Measurements from ENCODE around the gene VAMP8. TPM values are rescaled to one million over a fixed set of nuclear protein-coding genes. Genes with fewer than 3 reads are reported as not detected.

VAMP8 gene
- total and polyA plus RNA-seq, 2 of the 8 experiments (the other 6 are each of a cell fraction or from before 2014, with no cell fraction given) = 34.4 to 69.7 TPM

- 98% methylated on average over 6 of the region's 6 CpGs; no CpG with 5 or more reads in 1 of the 2 experiments for WGBS, 2 experiments (ENCODE audit: extremely low coverage in 1 of 2, insufficient coverage in 1 of 2, insufficient read length in 1 of 2, insufficient replicate concordance in 2 of 2, low coverage in 1 of 2, low lambda C conversion rate in 2 of 2, missing lambda C conversion rate in 1 of 2)
- no peak overlapping the region for H4K5ac ChIP-seq (ENCODE audit: insufficient read length, low read depth, low read length)
- H3K9ac ChIP-seq (replicated peaks in 1 of 4; ENCODE audit: extremely low read depth in 1 of 4, low read depth in 3 of 4, low read length in 3 of 4) = no peak overlapping the region
- H2BK20ac ChIP-seq (ENCODE audit: low read length) = no peak overlapping the region
- H2BK5ac ChIP-seq (ENCODE audit: low read depth, low read length) = no peak overlapping the region
- peaks cover 0 to 14% of the 10 kb centered on the region in 2 experiments for H4K20me1 ChIP-seq (replicated peaks in 1 of 2; ENCODE audit: control insufficient read depth in 1 of 2, insufficient read depth in 2 of 2, low read length in 2 of 2)
- H2BK120ac ChIP-seq (replicated peaks; ENCODE audit: low read depth, low read length) = no peak overlapping the region
- no peaks in the 10 kb centered on the region for H3K23me2 ChIP-seq (ENCODE audit: low read depth, low read length)
- no peak overlapping the region for H2BK12ac ChIP-seq (ENCODE audit: low read depth, low read length)
- H2AFZ ChIP-seq (ENCODE audit: low read length) = no peak overlapping the region
- ChIA-PET POLR2A (ENCODE audit: partially characterized antibody) (interaction anchor here (0.7 to 4.1 kb wide), 7 partner anchors 8 to 24 kb away, joined by 3 to 30 read pairs (median 7); partner anchors contain the start of genes C2orf68 and RNF181), CTCF (ENCODE audit: partially characterized antibody) (interaction anchor here (0.7 to 1.4 kb wide), 5 partner anchors 8 to 68 kb away, joined by 3 to 6 read pairs (median 4); partner anchors contain the start of gene C2orf68)
- peaks cover 0 to 5% (median 2%) of the 10 kb centered on the region in 4 experiments; a peak in 3 of 7 replicates for H3K4me1 ChIP-seq (replicated peaks in 1 of 4; ENCODE audit: control insufficient read depth in 3 of 4, insufficient read depth in 4 of 4, low read length in 3 of 4)
- DNase-seq (ENCODE audit: low read depth in 1 of 2, low spot score in 2 of 2) (no peak), FAIRE-seq (no peak)
- H2AK5ac ChIP-seq (ENCODE audit: low read depth, low read length) = no peak overlapping the region
- H3K4me2 ChIP-seq (ENCODE audit: insufficient read depth in 1 of 2, low read depth in 2 of 2, low read length in 2 of 2) = no peak overlapping the region
- no peak overlapping the region for H3K23ac ChIP-seq (ENCODE audit: insufficient read length)
- no peak overlapping the region for H3K4ac ChIP-seq (replicated peaks; ENCODE audit: insufficient read length, low read depth, low read length)
- H3K36me3 ChIP-seq (ENCODE audit: control insufficient read depth in 2 of 4, insufficient read depth in 4 of 4, low read length in 3 of 4) = peaks cover 25 to 57% (median 35%) of the 10 kb centered on the region in 4 experiments
- H3K14ac ChIP-seq (ENCODE audit: insufficient read length) = no peak overlapping the region
- H3K56ac ChIP-seq (replicated peaks; ENCODE audit: insufficient read length, low read depth, low read length) = no peak overlapping the region
- no peak overlapping the region for H3K4me3 ChIP-seq (ENCODE audit: extremely low read depth in 1 of 4, insufficient read depth in 2 of 4, low read depth in 3 of 4, low read length in 4 of 4)
- no peak overlapping the region for H2BK15ac ChIP-seq (ENCODE audit: low read length)
- no peaks in the 10 kb centered on the region for H3K9me3 ChIP-seq (ENCODE audit: insufficient read depth in 2 of 2, low read depth in 1 of 2, low read length in 1 of 2)
- no peak overlapping the region for H3K18ac ChIP-seq (ENCODE audit: extremely low read depth, low read length)
- no peak overlapping the region for H4K8ac ChIP-seq (ENCODE audit: extremely low read depth, insufficient read depth, low read length)
- H3K79me1 ChIP-seq (ENCODE audit: low read depth, low read length) = peaks cover 5% of the 10 kb centered on the region
- H3K79me2 ChIP-seq (ENCODE audit: control insufficient read depth in 1 of 2, insufficient read depth in 2 of 2, low read length in 2 of 2) = peaks cover 11 to 33% of the 10 kb centered on the region in 2 experiments
- no peak overlapping the region for H4K91ac ChIP-seq (replicated peaks; ENCODE audit: insufficient read length, low read length)
- H3K27ac ChIP-seq (ENCODE audit: low read depth, low read length) = no peak overlapping the region
- no peaks in the 10 kb centered on the region for H3K27me3 ChIP-seq (replicated peaks in 1 of 4; ENCODE audit: control insufficient read depth in 3 of 4, extremely low read depth in 1 of 4, insufficient read depth in 3 of 4, low read length in 3 of 4)
These were observed 42.2 kb downstream of the VAMP8 start for GRCh38 chr2:85619617-85620016.

Data from H1 (cell line).